AG09309 (cell line): ENCODE data around the gene PRMT1.
"Not testable (repeated sequence)": the region's sequence is repeated elsewhere in the genome, so short reads cannot be mapped to it uniquely, and the experiment has no call there.

Experiments used
- DNase-seq: peaks from one replicate; pipeline ENCODE4 v3.0.0-alpha.2; 2010; ENCODE audit warnings: low read depth
- H3K4me3 ChIP-seq: 2 replicates; pipeline ENCODE4 v1.5.1; 2011; ENCODE audit warnings: mild to moderate bottlenecking, low read depth, low read length, moderate library complexity; ENCODE audit not compliant: control insufficient read depth
- TF ChIP-seq, protein P1 (sequence below): IDR thresholded peaks from 2 replicates; pipeline ENCODE4 v1.5.1; 2011; ENCODE audit warnings: mild to moderate bottlenecking, low read depth, low read length, inconsistent platforms; ENCODE audit not compliant: insufficient read depth, control insufficient read depth; ENCODE audit errors: missing control alignments

The PRMT1 gene

DNA sequence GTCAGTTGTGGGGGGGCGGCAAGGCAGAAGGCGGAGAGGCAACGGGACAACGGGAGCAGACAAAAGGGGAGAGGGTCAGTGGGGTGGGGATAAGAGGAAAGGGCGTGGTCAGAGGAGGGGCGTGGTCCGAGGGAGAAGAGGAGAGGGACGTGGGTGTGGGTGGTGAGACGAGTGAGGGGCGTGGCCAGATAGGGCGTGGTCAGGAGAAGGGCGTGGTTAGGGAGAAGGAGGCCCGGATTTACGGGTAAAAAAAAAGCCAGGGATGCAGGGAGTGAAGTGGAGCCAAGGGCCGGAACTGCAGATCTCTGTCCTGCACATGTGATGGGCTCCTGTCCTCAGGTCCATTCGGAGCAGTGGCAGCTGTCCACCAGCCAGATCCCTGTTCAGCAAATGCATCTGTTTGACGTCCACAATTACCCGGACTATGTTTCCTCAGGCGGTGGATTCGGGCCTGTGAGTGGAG is 35.4 kb downstream of the PRMT1 start:
- TF ChIP-seq, protein P1, sequence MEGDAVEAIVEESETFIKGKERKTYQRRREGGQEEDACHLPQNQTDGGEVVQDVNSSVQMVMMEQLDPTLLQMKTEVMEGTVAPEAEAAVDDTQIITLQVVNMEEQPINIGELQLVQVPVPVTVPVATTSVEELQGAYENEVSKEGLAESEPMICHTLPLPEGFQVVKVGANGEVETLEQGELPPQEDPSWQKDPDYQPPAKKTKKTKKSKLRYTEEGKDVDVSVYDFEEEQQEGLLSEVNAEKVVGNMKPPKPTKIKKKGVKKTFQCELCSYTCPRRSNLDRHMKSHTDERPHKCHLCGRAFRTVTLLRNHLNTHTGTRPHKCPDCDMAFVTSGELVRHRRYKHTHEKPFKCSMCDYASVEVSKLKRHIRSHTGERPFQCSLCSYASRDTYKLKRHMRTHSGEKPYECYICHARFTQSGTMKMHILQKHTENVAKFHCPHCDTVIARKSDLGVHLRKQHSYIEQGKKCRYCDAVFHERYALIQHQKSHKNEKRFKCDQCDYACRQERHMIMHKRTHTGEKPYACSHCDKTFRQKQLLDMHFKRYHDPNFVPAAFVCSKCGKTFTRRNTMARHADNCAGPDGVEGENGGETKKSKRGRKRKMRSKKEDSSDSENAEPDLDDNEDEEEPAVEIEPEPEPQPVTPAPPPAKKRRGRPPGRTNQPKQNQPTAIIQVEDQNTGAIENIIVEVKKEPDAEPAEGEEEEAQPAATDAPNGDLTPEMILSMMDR: no peak
- no peak for DNase-seq
- no peak overlapping the region for H3K4me3 ChIP-seq

DNA sequence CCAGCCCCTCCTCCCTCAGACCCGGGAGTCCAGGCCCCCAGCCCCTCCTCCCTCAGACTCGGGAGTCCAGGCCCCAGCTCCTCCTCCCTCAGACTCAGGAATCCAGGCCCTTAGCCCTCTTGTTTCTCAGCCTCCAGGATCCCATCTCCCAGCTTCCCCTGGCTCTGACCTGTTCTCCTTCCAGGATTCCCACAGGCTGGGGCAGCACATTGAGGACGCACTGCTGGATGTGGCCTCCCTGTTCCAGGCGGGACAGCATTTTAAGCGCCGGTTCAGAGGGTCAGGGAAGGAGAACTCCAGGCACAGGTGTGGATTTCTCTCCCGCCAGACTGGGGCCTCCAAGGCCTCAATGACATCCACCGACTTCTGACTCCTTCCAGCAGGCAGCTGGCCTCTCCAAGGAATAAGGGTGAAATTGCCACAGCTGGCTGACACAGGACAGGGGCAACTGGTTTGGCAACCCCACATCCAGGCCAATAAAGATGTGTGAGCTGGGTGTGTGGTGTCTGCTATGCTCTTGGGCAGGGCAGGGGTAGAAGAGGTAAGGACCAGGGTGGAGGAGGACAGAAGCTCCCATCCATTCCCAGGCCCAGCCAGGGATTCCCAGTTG is 36.3 kb downstream of the PRMT1 start:
- H3K4me3 ChIP-seq: no peak overlapping the region
- TF ChIP-seq, protein P1: no peak
- no peak for DNase-seq

DNA sequence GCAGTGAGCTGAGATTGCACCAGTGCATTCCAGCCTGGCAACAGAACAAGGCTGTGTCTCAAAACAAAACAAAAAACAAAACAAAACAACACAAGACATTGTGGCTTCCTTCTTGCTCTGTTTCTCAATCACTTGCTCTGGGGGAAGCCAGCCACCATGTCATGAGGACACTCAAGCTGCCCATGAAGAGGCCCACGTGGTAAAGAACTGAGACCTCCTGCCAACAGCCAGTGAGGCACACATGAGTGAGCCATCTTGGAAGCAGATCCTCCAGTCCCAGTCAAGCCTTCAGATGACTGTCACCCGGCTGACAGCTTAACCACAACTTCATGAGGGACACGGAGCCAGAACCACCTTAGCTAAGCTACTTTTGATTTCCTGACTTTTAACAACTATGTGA is 39.1 kb downstream of the PRMT1 start:
- TF ChIP-seq, protein P1: no peak
- H3K4me3 ChIP-seq: no peak overlapping the region
- DNase-seq: no peak

DNA sequence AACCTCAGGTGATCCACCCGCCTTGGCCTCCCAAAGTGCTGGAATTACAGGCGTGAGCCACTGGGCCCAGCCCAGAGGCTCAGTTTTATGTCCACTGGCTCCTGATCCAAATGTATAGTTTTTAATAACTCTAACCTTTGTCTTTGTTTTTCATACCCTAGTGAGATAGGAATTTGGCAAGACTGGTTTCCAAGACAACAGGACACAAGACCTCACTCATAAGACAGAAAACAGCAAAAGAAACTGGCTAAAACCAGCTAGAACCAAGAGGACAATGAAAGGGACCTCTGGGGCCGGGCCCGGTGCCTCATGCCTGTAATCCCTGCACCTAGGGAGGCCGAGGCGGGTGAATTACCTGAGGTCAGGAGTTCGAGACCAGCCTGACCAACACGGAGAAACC is 41.4 kb downstream of the PRMT1 start:
- H3K4me3 ChIP-seq: no peak overlapping the region
- DNase-seq: no peak

GRCh38 chr19:49718991-49719390 is 41.9 kb downstream of the PRMT1 start:
- DNase-seq: no peak
- TF ChIP-seq, protein P1: no peak

More for the DNA sequence above, 41.4 kb downstream of the PRMT1 start:
- TF ChIP-seq, protein P1: no peak

GRCh38 chr19:49719420-49719819 is 42.3 kb downstream of the PRMT1 start:
- not testable (repeated sequence) for DNase-seq, H3K4me3 ChIP-seq

More at GRCh38 chr19:49718991-49719390, 41.9 kb downstream of the PRMT1 start:
- no peak overlapping the region for H3K4me3 ChIP-seq

DNA sequence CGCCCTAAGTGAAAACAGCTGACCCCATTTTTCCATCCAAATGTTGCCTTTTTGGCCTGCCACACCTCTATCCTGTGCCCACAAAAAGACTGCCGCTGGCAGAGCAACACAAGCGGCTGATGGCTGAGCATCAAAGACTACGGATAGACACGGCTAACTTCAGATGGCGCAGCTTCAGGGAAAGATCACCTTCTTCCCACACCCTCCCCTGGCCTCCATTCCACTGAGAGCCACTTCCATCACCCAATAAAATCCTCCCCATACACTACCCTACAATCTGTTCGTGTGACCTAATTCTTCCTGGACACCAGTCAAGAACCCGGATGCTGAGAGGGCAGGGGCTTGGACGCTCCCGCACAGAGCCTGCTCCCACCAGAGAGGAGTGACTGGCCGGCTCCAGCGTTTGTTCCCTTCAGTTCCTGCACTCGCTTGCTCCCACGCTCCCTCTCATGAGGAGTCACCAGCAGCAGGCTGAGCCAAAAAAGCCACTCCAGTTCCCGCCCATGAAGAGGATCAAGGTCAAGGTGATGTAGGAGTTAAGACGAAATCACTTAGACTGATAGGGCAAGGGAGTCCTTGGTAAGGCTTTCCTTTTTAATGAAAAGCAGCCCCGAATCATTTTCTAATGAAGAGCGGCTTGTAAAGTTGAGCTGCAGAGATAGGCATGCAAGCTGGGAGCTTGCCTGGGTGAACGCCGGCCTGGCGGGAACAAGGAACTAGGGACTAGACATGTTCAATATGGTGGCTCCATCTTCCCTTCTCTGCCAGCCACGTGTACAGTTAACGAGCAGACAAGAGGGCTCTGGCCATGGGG is 50.4 kb downstream of the PRMT1 start:
- DNase-seq: no peak

More for the DNA sequence above, 50.4 kb downstream of the PRMT1 start:
- TF ChIP-seq, protein P1: no peak
- no peak overlapping the region for H3K4me3 ChIP-seq
